K562 (cell line): Measurements from ENCODE around the gene GTPBP6. TPM values are rescaled to one million over a fixed set of nuclear protein-coding genes. Genes with fewer than 3 reads are reported as not detected.
"Not testable (repeated sequence)": the region's sequence is repeated elsewhere in the genome, so short reads cannot be mapped to it uniquely, and the experiment has no call there.

Experiments used
- AFF1 ChIP-seq, 2 experiments: fragments of 450-650 bp; IDR thresholded peaks; 2 replicates each; pipeline ENCODE4 v1.6.1; 2018; ENCODE audit warnings: mild to moderate bottlenecking in 2 of 2, low read depth in 1 of 2; ENCODE audit not compliant: partially characterized antibody in 2 of 2
- ATF7 ChIP-seq: fragments of 450-650 bp; IDR thresholded peaks from 2 replicates; pipeline ENCODE4 v1.7.1; 2014; ENCODE audit warnings: mild to moderate bottlenecking, moderate library complexity
- DACH1 ChIP-seq: fragments of 450-650 bp; IDR thresholded peaks from 2 replicates; pipeline ENCODE4 v1.6.1; 2018; ENCODE audit not compliant: partially characterized antibody
- EGR1 ChIP-seq: fragments of 450-650 bp; conservative IDR thresholded peaks from 2 replicates; pipeline ENCODE4 v1.6.1; 2017; ENCODE audit warnings: mild to moderate bottlenecking
- GATAD2B ChIP-seq: fragments of 450-650 bp; IDR thresholded peaks from 2 replicates; pipeline ENCODE4 v1.6.1; 2017; ENCODE audit warnings: mild to moderate bottlenecking, borderline replicate concordance
- MCM7 ChIP-seq, 2 experiments: fragments of 450-650 bp; IDR thresholded peaks; 2 replicates each; pipeline ENCODE4 v1.6.1; 2016 to 2018
- MLLT1 ChIP-seq, 2 experiments: fragments of 450-650 bp; IDR thresholded peaks; 2 replicates each; pipeline ENCODE4 v1.6.1; 2016
- NR2C2 ChIP-seq, 2 experiments: fragments of 200-800 bp in 1 of 2; sonication (Bioruptor generic) in 1 of 2; sonication (generic) in 1 of 2; formaldehyde crosslinking in 1 of 2; IDR thresholded peaks; 2 replicates each; pipeline versions ENCODE4 v1.6.1 to v1.8.0; 2016 to 2022; ENCODE audit warnings: mild to moderate bottlenecking in 1 of 2, missing compliant biosample characterization in 1 of 2, missing genetic modification characterization in 1 of 2, missing genetic modification reagents in 1 of 2
- SMAD4 ChIP-seq: fragments of 250-450 bp; sonication (Bioruptor Pico); conservative IDR thresholded peaks from 2 replicates; pipeline ENCODE4 v1.8.0; 2021; ENCODE audit warnings: inconsistent platforms, mild to moderate bottlenecking, moderate library complexity
- ZBTB40 ChIP-seq, 2 experiments: fragments of 450-650 bp in 1 of 2; sonication (generic) in 1 of 2; formaldehyde crosslinking in 1 of 2; IDR thresholded peaks; 2 replicates each; pipeline versions ENCODE4 v1.7.1 to v1.9.0; 2016 to 2022; ENCODE audit warnings: inconsistent platforms in 1 of 2, mild to moderate bottlenecking in 1 of 2, missing genetic modification reagents in 1 of 2
- polyA plus RNA-seq, 8 experiments: library from polyadenylated mRNA; depleted of rRNA in 4 of 8; stranded (reverse) in 5 of 8; unstranded in 3 of 8; fragments of >200 nt; fragmentation: Nextera tagmentation in 2 of 8; fragmentation: Illumina TruSeq in 1 of 8; extraction: Ambion mirVana in 2 of 8; extraction: Trizol in 1 of 8; gene quantifications; 2 replicates each; pipeline versions ENCODE4 v1.2.1 to v1.2.3, GENCODE V29; 2011 to 2014; ENCODE audit warnings: inconsistent platforms in 1 of 8, missing spikeins in 1 of 8
- total RNA-seq, 7 experiments: library from RNA; depleted of rRNA in 6 of 7; stranded (reverse); fragments of >200 nt in 6 of 7; fragmentation: Illumina TruSeq in 2 of 7; extraction: Trizol in 2 of 7; gene quantifications; 2 replicates each; pipeline versions ENCODE4 v1.2.1 to v1.2.3, GENCODE V29; 2011 to 2021; ENCODE audit warnings: low replicate concordance in 1 of 7

GTPBP6 gene
- total and polyA plus RNA-seq, 9 of the 15 experiments (the other 6 are each of a cell fraction or from before 2014, with no cell fraction given), result 0.24 to 35.2 (median 8.0) TPM

GRCh38 chrX:282000-282681 lies 36.5 kb downstream of the GTPBP6 start (continued):
- TF ChIP-seq ZBTB40 (IDR thresholded peaks at IDR 0.05) (0 out of 2 replicates have a peak, but pooled peaks have one; percentile 21), MLLT1 (IDR thresholded peaks at IDR 0.05) (peak in 1 of 2 experiments; percentile 53; a peak in 1 of 4 replicates), SMAD4 (CRISPR knock-in tag) (0 out of 2 replicates have a peak, but pooled peaks have one; percentile 14), ATF7 (peak; percentile 57; the same call in 1 of the 2 replicates), DACH1 (peak; percentile 98), NR2C2 (tag; IDR thresholded peaks at IDR 0.05) (0 out of 2 replicates have a peak, but pooled peaks have one; percentile 26), EGR1 (peak; percentile 2; the same call in 1 of the 2 replicates), AFF1 (IDR thresholded peaks at IDR 0.05; ENCODE audit: low read depth in 1 of 2, partially characterized antibody in 2 of 2) (peak in 1 of 2 experiments; percentile 53), MCM7 (IDR thresholded peaks at IDR 0.05) (peak in 1 of 2 experiments; percentile 42; a peak in 1 of 4 replicates), GATAD2B (peak; percentile 71; the same call in 1 of the 2 replicates)
- not testable (repeated sequence) for TF ChIP-seq ZBTB40, NR2C2 (CRISPR knock-in tag; IDR thresholded peaks at IDR 0.05)
